Neural cell (in vitro differentiated cells): ENCODE results near the gene SLAMF1. TPM values are rescaled to one million over a fixed set of nuclear protein-coding genes. Genes with fewer than 3 reads are reported as not detected.
"Not testable (repeated sequence)": the region's sequence is repeated elsewhere in the genome, so short reads cannot be mapped to it uniquely, and the experiment has no call there.

Source experiments
- H2AFZ ChIP-seq: fragments of 200-600, 300-800 bp; sonication (generic), shearing (Covaris generic); 2 replicates; pipeline ENCODE4 v1.6.0; 2014; ENCODE audit warnings: low read depth, mild to moderate bottlenecking, antibody characterized with exemption, low read length, moderate library complexity
- H3F3A ChIP-seq: fragments of 200-600 bp; shearing (Covaris generic); 2 replicates; pipeline ENCODE4 v1.6.1; 2016; ENCODE audit warnings: mild to moderate bottlenecking, moderate library complexity, mixed read lengths, antibody characterized with exemption, low read length; ENCODE audit not compliant: insufficient read depth, poor library complexity, severe bottlenecking
- H3K27ac ChIP-seq: fragments of 200-600, 300-800 bp; sonication (generic), shearing (Covaris generic); 2 replicates; pipeline ENCODE4 v1.5.1; 2014; ENCODE audit warnings: mild to moderate bottlenecking, low read length, moderate library complexity
- H3K27me3 ChIP-seq: fragments of 300-800, 200-600 bp; sonication (generic), shearing (Covaris generic); 2 replicates; pipeline ENCODE4 v1.6.0; 2014; ENCODE audit warnings: mild to moderate bottlenecking, low read depth, low read length, moderate library complexity; ENCODE audit not compliant: insufficient read depth
- H3K36me3 ChIP-seq: fragments of 300-800, 200-600 bp; sonication (generic), shearing (Covaris generic); 2 replicates; pipeline ENCODE4 v1.5.1; 2014; ENCODE audit warnings: mild to moderate bottlenecking, antibody characterized with exemption, low read length, moderate library complexity; ENCODE audit not compliant: insufficient read depth
- H3K4me2 ChIP-seq: fragments of 300-800, 200-600 bp; sonication (generic), shearing (Covaris generic); 2 replicates; pipeline ENCODE4 v1.6.0; 2014; ENCODE audit warnings: mild to moderate bottlenecking, low read length
- H3K4me3 ChIP-seq: fragments of 300-800, 200-600 bp; sonication (generic), shearing (Covaris generic); 2 replicates; pipeline ENCODE4 v1.5.1; 2014; ENCODE audit warnings: mild to moderate bottlenecking, low read length, moderate library complexity
- H3K79me2 ChIP-seq: fragments of 200-600 bp; shearing (Covaris generic); replicated peaks from 2 replicates; pipeline ENCODE4 v1.6.0; 2014; ENCODE audit warnings: mild to moderate bottlenecking, low read length, moderate library complexity; ENCODE audit not compliant: insufficient read depth
- H3K9ac ChIP-seq: fragments of 300-800, 200-600 bp; sonication (generic), shearing (Covaris generic); 2 replicates; pipeline ENCODE4 v1.6.1; 2016; ENCODE audit warnings: mild to moderate bottlenecking, low read length, mixed read lengths
- H3K9me2 ChIP-seq: fragments of 200-600 bp; shearing (Covaris generic); 2 replicates; pipeline ENCODE4 v1.6.1; 2016; ENCODE audit warnings: mild to moderate bottlenecking, low read length, mixed read lengths; ENCODE audit not compliant: insufficient read depth
- H3K9me3 ChIP-seq: fragments of 200-600, 300-800 bp; sonication (generic), shearing (Covaris generic); 2 replicates; pipeline ENCODE4 v1.6.1; 2016; ENCODE audit warnings: mild to moderate bottlenecking, mixed run types, low read length, moderate library complexity, mixed read lengths
- H4K20me1 ChIP-seq: fragments of 200-600 bp; shearing (Covaris generic); 2 replicates; pipeline ENCODE4 v1.6.1; 2016; ENCODE audit warnings: mild to moderate bottlenecking, mixed run types; ENCODE audit not compliant: insufficient read depth
- EP300 ChIP-seq: fragments of 450-650 bp; conservative IDR thresholded peaks from 2 replicates; pipeline ENCODE4 v1.6.1; 2014; ENCODE audit warnings: antibody characterized with exemption, mild to moderate bottlenecking, moderate library complexity; ENCODE audit not compliant: poor library complexity, severe bottlenecking
- EZH2 ChIP-seq: fragments of 200-600, 300-800 bp; shearing (Covaris generic), sonication (generic); IDR thresholded peaks from 2 replicates; pipeline ENCODE4 v1.6.1; 2014; ENCODE audit warnings: antibody characterized with exemption, low read length, borderline replicate concordance, mild to moderate bottlenecking; ENCODE audit not compliant: insufficient read depth, poor library complexity, severe bottlenecking
- MXI1 ChIP-seq: fragments of 450-650 bp; conservative IDR thresholded peaks from 2 replicates; pipeline ENCODE4 v1.6.1; 2014; ENCODE audit warnings: antibody characterized with exemption, mild to moderate bottlenecking; ENCODE audit not compliant: poor library complexity, severe bottlenecking
- POLR2AphosphoS5 ChIP-seq: IDR thresholded peaks from 2 replicates; pipeline ENCODE4 v1.6.1; 2012
- RAD21 ChIP-seq: fragments of 450-650 bp; conservative IDR thresholded peaks from 2 replicates; pipeline ENCODE4 v1.6.1; 2014; ENCODE audit warnings: antibody characterized with exemption, mild to moderate bottlenecking, moderate library complexity
- SMC3 ChIP-seq: fragments of 450-650 bp; conservative IDR thresholded peaks from 2 replicates; pipeline ENCODE4 v1.6.1; 2014; ENCODE audit warnings: antibody characterized with exemption, mild to moderate bottlenecking, moderate library complexity; ENCODE audit not compliant: poor library complexity
- TAF1 ChIP-seq: IDR thresholded peaks from 2 replicates; pipeline ENCODE4 v1.6.1; 2012; ENCODE audit warnings: low read depth
- polyA plus RNA-seq: library from polyadenylated mRNA; depleted of rRNA; stranded (reverse); fragments of >200 nt; gene quantifications from 2 replicates; pipeline ENCODE4 v1.2.3, GENCODE V29; 2014
- TF ChIP-seq, protein P1 (sequence below): IDR thresholded peaks from 2 replicates; pipeline ENCODE4 v1.6.1; 2012; ENCODE audit warnings: borderline replicate concordance
- TF ChIP-seq, protein P2 (sequence below): fragments of 450-650 bp; IDR thresholded peaks from 2 replicates; pipeline ENCODE4 v1.5.1; 2014; ENCODE audit warnings: antibody characterized with exemption, mild to moderate bottlenecking, moderate library complexity; ENCODE audit not compliant: poor library complexity, severe bottlenecking

Gene SLAMF1
- polyA plus RNA-seq, 1 donor from 2014 or later, result not detected

DNA sequence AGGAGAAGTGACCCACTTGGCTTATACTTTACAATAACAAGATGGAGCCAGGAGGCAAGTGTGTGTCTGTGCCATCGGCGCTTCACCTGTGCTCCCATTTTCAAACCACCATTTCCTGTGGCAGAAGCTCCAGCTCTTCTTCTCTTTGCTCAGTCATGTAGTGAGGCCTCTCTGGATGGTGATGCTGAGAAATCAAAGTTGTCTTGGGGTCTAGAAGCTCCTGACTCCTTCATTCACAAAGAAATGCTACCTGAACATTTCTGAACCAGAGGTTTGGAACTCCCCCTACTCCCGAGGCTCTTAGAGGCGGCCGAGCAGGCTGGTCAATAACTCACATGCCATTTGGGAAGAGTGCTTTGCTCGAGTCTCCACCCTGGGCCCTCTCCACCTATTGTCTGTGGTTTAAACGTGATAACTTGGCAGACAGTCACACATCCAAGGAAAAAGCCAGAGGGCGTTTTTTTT, 18.0 kb downstream of the SLAMF1 start:
- TF ChIP-seq, protein P1, sequence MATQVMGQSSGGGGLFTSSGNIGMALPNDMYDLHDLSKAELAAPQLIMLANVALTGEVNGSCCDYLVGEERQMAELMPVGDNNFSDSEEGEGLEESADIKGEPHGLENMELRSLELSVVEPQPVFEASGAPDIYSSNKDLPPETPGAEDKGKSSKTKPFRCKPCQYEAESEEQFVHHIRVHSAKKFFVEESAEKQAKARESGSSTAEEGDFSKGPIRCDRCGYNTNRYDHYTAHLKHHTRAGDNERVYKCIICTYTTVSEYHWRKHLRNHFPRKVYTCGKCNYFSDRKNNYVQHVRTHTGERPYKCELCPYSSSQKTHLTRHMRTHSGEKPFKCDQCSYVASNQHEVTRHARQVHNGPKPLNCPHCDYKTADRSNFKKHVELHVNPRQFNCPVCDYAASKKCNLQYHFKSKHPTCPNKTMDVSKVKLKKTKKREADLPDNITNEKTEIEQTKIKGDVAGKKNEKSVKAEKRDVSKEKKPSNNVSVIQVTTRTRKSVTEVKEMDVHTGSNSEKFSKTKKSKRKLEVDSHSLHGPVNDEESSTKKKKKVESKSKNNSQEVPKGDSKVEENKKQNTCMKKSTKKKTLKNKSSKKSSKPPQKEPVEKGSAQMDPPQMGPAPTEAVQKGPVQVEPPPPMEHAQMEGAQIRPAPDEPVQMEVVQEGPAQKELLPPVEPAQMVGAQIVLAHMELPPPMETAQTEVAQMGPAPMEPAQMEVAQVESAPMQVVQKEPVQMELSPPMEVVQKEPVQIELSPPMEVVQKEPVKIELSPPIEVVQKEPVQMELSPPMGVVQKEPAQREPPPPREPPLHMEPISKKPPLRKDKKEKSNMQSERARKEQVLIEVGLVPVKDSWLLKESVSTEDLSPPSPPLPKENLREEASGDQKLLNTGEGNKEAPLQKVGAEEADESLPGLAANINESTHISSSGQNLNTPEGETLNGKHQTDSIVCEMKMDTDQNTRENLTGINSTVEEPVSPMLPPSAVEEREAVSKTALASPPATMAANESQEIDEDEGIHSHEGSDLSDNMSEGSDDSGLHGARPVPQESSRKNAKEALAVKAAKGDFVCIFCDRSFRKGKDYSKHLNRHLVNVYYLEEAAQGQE, result no peak
- TF ChIP-seq EP300 (no peak), SMC3 (no peak), RAD21 (no peak), EZH2 (no peak), MXI1 (no peak), TAF1 (no peak), POLR2AphosphoS5 (no peak)
- TF ChIP-seq, protein P2, sequence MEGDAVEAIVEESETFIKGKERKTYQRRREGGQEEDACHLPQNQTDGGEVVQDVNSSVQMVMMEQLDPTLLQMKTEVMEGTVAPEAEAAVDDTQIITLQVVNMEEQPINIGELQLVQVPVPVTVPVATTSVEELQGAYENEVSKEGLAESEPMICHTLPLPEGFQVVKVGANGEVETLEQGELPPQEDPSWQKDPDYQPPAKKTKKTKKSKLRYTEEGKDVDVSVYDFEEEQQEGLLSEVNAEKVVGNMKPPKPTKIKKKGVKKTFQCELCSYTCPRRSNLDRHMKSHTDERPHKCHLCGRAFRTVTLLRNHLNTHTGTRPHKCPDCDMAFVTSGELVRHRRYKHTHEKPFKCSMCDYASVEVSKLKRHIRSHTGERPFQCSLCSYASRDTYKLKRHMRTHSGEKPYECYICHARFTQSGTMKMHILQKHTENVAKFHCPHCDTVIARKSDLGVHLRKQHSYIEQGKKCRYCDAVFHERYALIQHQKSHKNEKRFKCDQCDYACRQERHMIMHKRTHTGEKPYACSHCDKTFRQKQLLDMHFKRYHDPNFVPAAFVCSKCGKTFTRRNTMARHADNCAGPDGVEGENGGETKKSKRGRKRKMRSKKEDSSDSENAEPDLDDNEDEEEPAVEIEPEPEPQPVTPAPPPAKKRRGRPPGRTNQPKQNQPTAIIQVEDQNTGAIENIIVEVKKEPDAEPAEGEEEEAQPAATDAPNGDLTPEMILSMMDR, result no peak
- Histone ChIP-seq H3K9ac (no peak overlapping the region), H3K27me3 (no peaks in the 10 kb centered on the region)

DNA sequence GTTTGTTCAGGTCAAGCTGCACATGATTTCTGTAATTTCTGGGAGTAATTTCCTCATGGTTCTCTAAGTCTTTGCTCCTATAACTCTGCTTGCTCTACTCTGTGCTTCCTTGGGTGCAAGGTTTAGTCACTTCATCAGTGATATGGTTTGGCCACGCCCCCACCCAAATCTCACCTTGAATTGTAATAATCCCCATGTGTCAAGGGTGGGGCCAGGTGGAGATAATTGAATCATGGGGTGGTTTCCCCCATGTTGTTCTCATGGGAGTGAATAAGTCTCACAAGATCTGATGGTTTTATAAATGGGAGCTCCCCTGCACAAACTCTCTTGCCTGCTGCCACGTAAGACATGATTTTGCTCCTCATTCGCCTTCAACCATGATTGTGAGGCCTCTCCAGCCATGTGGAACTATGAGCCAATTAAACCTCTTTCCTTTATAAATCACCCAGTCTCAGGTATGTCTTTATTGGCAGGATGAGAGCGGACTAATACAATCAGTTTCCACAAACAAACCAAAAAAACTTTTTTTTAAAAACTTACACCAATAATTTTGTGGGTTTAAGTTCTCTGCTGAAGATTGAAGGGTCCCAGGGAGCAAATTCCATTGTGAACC, 19.1 kb downstream of the SLAMF1 start:
- H3K27me3 ChIP-seq, H4K20me1 ChIP-seq, H3K9me3 ChIP-seq, H3K4me3 ChIP-seq, H3K4me2 ChIP-seq, H3K36me3 ChIP-seq, H3F3A ChIP-seq, H3K9ac ChIP-seq, H3K9me2 ChIP-seq, H3K27ac ChIP-seq, H2AFZ ChIP-seq, H3K79me2 ChIP-seq: not testable (repeated sequence)

More for the DNA sequence above, 18.0 kb downstream of the SLAMF1 start:
- no peak overlapping the region for H2AFZ ChIP-seq
- H3K79me2 ChIP-seq, result no peaks in the 10 kb centered on the region
- H3F3A ChIP-seq, result no peaks in the 10 kb centered on the region
- H3K36me3 ChIP-seq, result no peaks in the 10 kb centered on the region
- no peaks in the 10 kb centered on the region for H4K20me1 ChIP-seq
- no peaks in the 10 kb centered on the region for H3K9me3 ChIP-seq
- H3K4me2 ChIP-seq, result no peak overlapping the region
- no peaks in the 10 kb centered on the region for H3K9me2 ChIP-seq
- H3K27ac ChIP-seq, result no peak overlapping the region
- H3K4me3 ChIP-seq, result no peak overlapping the region
